WI38 (cell line): Measurements from ENCODE around the gene PLPPR5.

Experiments used
- H3K4me3 ChIP-seq: 2 replicates; pipeline ENCODE4 v1.5.1; 2011; ENCODE audit warnings: low read depth, mild to moderate bottlenecking, control low read depth, low read length
- TF ChIP-seq, protein P1 (sequence below): IDR thresholded peaks from 2 replicates; pipeline ENCODE4 v1.5.1; 2012; ENCODE audit warnings: low read depth, mild to moderate bottlenecking, control low read depth, low read length

The PLPPR5 gene

GRCh38 chr1:98926597-98926996 is 78.1 kb downstream of the PLPPR5 start:
- TF ChIP-seq, protein P1, sequence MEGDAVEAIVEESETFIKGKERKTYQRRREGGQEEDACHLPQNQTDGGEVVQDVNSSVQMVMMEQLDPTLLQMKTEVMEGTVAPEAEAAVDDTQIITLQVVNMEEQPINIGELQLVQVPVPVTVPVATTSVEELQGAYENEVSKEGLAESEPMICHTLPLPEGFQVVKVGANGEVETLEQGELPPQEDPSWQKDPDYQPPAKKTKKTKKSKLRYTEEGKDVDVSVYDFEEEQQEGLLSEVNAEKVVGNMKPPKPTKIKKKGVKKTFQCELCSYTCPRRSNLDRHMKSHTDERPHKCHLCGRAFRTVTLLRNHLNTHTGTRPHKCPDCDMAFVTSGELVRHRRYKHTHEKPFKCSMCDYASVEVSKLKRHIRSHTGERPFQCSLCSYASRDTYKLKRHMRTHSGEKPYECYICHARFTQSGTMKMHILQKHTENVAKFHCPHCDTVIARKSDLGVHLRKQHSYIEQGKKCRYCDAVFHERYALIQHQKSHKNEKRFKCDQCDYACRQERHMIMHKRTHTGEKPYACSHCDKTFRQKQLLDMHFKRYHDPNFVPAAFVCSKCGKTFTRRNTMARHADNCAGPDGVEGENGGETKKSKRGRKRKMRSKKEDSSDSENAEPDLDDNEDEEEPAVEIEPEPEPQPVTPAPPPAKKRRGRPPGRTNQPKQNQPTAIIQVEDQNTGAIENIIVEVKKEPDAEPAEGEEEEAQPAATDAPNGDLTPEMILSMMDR = no peak
- no peak overlapping the region for H3K4me3 ChIP-seq

- H3K4me3 ChIP-seq = no peak overlapping the region
- TF ChIP-seq, protein P1 = no peak
These were observed 79.7 kb downstream of the PLPPR5 start for GRCh38 chr1:98924977-98925376.

GRCh38 chr1:98923667-98924066 is 81.0 kb downstream of the PLPPR5 start:
- TF ChIP-seq, protein P1 = no peak
- no peak overlapping the region for H3K4me3 ChIP-seq

DNA sequence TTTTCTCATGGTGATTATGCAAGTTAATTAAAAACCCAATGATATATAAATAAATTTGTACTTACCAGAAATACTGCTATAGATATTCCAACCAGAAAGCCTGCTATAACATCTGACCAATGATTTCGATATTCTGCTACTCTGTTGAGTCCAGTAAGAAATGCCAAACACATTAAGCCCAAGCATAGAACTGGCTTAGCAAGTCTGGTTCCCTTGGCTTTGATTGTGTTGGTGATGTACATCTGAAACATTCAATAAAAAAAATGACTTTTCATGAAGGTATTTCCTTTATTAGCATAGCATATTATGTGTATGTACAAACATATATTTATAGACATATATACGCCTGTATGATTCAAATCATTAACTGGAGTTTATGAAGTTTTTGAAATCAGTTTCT is 82.8 kb downstream of the PLPPR5 start:
- H3K4me3 ChIP-seq = no peak overlapping the region
- TF ChIP-seq, protein P1 = no peak

- TF ChIP-seq, protein P1 = no peak
These were observed 84.1 kb downstream of the PLPPR5 start for GRCh38 chr1:98920441-98921110.

GRCh38 chr1:98919652-98920051 is 85.0 kb downstream of the PLPPR5 start:
- H3K4me3 ChIP-seq = no peak overlapping the region
- TF ChIP-seq, protein P1 = no peak

More at GRCh38 chr1:98920441-98921110, 84.1 kb downstream of the PLPPR5 start:
- no peak overlapping the region for H3K4me3 ChIP-seq

- H3K4me3 ChIP-seq = no peak overlapping the region
- TF ChIP-seq, protein P1 = no peak
These were observed 85.5 kb downstream of the PLPPR5 start for GRCh38 chr1:98919211-98919610.
